ENCODE data around the gene SBNO1.

Gene SBNO1

DNA sequence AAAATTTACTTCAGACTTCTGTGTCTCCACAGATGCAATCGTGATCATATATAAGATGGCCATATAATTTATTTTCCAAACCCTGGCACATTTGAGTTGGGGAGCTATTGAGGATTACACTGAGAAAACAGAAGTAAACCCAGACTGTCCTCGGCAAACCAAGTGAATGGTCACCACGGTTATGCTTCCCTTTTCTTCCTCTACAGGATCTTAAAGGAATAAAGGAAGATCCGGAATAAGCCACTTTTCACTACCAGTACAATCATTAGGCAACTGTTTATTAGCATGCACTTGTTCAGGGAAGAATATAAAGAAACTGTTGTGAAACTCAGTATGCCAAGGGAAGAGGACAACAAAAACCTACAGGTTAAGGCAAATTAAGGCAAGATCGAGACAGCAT, 27.6 kb downstream of the SBNO1 start:
- H3K36me3 ChIP-seq (replicated peaks; ENCODE audit: low read depth, low read length): peaks cover 46% of the 10 kb centered on the region

DNA sequence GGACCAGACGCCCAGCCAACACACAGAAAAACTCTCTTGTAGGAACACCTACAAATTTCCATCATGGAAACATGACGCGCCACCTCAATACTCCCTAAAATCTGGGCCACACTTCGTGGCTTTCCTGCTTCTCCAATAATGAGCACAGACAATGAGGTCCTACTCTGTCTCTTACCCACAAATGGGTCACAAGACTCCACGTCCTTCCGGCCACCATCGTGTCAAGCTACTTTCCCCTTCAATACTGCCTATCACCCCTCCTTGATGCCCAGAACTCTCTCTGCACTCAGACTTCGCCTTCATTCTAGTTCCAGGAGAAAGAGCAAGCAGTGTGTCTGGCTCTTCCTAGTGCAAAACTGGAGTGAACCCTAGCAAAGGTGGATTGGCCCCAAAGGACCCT, 28.1 kb downstream of the SBNO1 start:
- H3K4me3 ChIP-seq (ENCODE audit: low read length): no peak overlapping the region
- H4K20me1 ChIP-seq (ENCODE audit: insufficient read depth, low read length): peaks cover 42% of the 10 kb centered on the region
- H3K36me3 ChIP-seq (replicated peaks; ENCODE audit: low read depth, low read length): peaks cover 46% of the 10 kb centered on the region
- H3K79me2 ChIP-seq (ENCODE audit: low read length): peaks cover 51% of the 10 kb centered on the region
- H3K9ac ChIP-seq (ENCODE audit: low read length): no peak overlapping the region
- no peak overlapping the region; the same call in 1 of the 2 replicates for H3K4me2 ChIP-seq (ENCODE audit: low read length)
- TF ChIP-seq, protein P1, sequence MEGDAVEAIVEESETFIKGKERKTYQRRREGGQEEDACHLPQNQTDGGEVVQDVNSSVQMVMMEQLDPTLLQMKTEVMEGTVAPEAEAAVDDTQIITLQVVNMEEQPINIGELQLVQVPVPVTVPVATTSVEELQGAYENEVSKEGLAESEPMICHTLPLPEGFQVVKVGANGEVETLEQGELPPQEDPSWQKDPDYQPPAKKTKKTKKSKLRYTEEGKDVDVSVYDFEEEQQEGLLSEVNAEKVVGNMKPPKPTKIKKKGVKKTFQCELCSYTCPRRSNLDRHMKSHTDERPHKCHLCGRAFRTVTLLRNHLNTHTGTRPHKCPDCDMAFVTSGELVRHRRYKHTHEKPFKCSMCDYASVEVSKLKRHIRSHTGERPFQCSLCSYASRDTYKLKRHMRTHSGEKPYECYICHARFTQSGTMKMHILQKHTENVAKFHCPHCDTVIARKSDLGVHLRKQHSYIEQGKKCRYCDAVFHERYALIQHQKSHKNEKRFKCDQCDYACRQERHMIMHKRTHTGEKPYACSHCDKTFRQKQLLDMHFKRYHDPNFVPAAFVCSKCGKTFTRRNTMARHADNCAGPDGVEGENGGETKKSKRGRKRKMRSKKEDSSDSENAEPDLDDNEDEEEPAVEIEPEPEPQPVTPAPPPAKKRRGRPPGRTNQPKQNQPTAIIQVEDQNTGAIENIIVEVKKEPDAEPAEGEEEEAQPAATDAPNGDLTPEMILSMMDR (IDR thresholded peaks at IDR 0.05; ENCODE audit: low read depth, low read length): no peak
- no peak for TF ChIP-seq EZH2phosphoT487 (IDR thresholded peaks at IDR 0.05; ENCODE audit: low read depth)
- no peak overlapping the region for H3K27ac ChIP-seq (ENCODE audit: low read length)
- no peaks in the 10 kb centered on the region for H3K27me3 ChIP-seq (ENCODE audit: low read depth, low read length)
- H3K4me1 ChIP-seq (ENCODE audit: low read length): peaks cover 21% of the 10 kb centered on the region
- no peaks in the 10 kb centered on the region for H3K9me3 ChIP-seq (ENCODE audit: insufficient read depth, low read length)
- no peak overlapping the region for H2AFZ ChIP-seq (ENCODE audit: low read depth, low read length)

More for the DNA sequence above, 27.6 kb downstream of the SBNO1 start:
- Histone ChIP-seq H3K9ac (ENCODE audit: low read length) (no peak overlapping the region), H3K4me1 (ENCODE audit: low read length) (peaks cover 21% of the 10 kb centered on the region), H3K4me3 (ENCODE audit: low read length) (no peak overlapping the region), H3K4me2 (ENCODE audit: low read length) (no peak overlapping the region), H3K9me3 (ENCODE audit: insufficient read depth, low read length) (no peaks in the 10 kb centered on the region), H3K79me2 (ENCODE audit: low read length) (peaks cover 55% of the 10 kb centered on the region), H3K27me3 (ENCODE audit: low read depth, low read length) (no peaks in the 10 kb centered on the region), H2AFZ (ENCODE audit: low read depth, low read length) (no peak overlapping the region), H4K20me1 (ENCODE audit: insufficient read depth, low read length) (peaks cover 42% of the 10 kb centered on the region), H3K27ac (ENCODE audit: low read length) (no peak overlapping the region)
- TF ChIP-seq EZH2phosphoT487 (IDR thresholded peaks at IDR 0.05; ENCODE audit: low read depth): no peak
- TF ChIP-seq, protein P1 (IDR thresholded peaks at IDR 0.05; ENCODE audit: low read depth, low read length): no peak

DNA sequence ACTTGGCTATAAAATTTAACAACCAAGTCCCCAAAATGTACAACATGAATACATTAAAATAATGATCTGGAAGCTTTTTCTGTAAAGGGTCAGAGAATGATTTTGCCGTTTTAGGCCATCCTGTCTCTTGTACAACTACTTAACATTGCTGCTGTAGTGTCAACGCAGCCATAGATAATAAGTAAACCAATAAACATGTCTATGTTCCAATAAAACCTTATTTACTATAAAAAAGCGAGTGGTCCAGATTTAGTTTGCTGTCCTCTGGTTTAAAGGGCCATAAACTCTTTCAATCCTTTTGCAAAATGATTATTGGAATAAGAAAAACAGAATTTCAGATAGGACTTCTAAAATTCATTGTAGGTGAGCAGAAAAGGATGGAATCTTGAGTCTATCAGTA, 29.2 kb downstream of the SBNO1 start:
- Histone ChIP-seq H3K4me2 (ENCODE audit: low read length) (no peak overlapping the region), H3K9me3 (ENCODE audit: insufficient read depth, low read length) (no peaks in the 10 kb centered on the region), H4K20me1 (ENCODE audit: insufficient read depth, low read length) (peaks cover 42% of the 10 kb centered on the region), H3K9ac (ENCODE audit: low read length) (no peak overlapping the region), H3K27ac (ENCODE audit: low read length) (peak overlapping the region; percentile 27; the same call in 1 of the 2 replicates), H3K4me1 (ENCODE audit: low read length) (peaks cover 21% of the 10 kb centered on the region), H3K27me3 (ENCODE audit: low read depth, low read length) (no peaks in the 10 kb centered on the region), H2AFZ (ENCODE audit: low read depth, low read length) (no peak overlapping the region), H3K79me2 (ENCODE audit: low read length) (peaks cover 42% of the 10 kb centered on the region), H3K4me3 (ENCODE audit: low read length) (no peak overlapping the region), H3K36me3 (replicated peaks; ENCODE audit: low read depth, low read length) (peaks cover 45% of the 10 kb centered on the region)
- TF ChIP-seq, protein P1 (IDR thresholded peaks at IDR 0.05; ENCODE audit: low read depth, low read length): no peak

DNA sequence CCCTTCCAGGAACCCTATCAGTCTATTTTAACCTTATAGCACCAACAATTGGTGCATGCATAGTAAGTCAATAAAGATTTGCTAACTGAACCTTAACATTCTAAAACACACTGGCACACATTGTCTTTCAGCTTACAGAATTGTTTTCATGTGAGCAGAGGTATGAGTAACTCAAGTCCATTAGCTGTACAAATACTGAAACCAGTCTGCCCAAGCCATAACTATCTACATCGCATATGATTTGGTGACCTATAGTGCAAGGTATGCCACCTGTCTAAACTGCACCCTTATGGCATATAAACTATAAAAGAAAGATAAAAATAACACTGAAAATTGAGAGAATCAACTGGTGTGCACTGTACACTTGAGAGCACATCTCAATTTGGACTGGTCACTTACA, 34.8 kb downstream of the SBNO1 start:
- no peaks in the 10 kb centered on the region for H3K9me3 ChIP-seq (ENCODE audit: insufficient read depth, low read length)
- H3K9ac ChIP-seq (ENCODE audit: low read length): no peak overlapping the region
- no peaks in the 10 kb centered on the region for H3K27me3 ChIP-seq (ENCODE audit: low read depth, low read length)
- H3K4me3 ChIP-seq (ENCODE audit: low read length): no peak overlapping the region
- no peak overlapping the region for H3K27ac ChIP-seq (ENCODE audit: low read length)
- no peaks in the 10 kb centered on the region for H3K4me1 ChIP-seq (ENCODE audit: low read length)
- TF ChIP-seq EZH2phosphoT487 (IDR thresholded peaks at IDR 0.05; ENCODE audit: low read depth): no peak
- TF ChIP-seq, protein P1 (IDR thresholded peaks at IDR 0.05; ENCODE audit: low read depth, low read length): no peak
- peaks cover under 1% of the 10 kb centered on the region; the same call in 1 of the 2 replicates for H3K79me2 ChIP-seq (ENCODE audit: low read length)
- H3K36me3 ChIP-seq (replicated peaks; ENCODE audit: low read depth, low read length): peaks cover 53% of the 10 kb centered on the region
- H4K20me1 ChIP-seq (ENCODE audit: insufficient read depth, low read length): 0 out of 2 replicates have a peak, but pooled peaks cover 1% of the 10 kb centered on the region
- H3K4me2 ChIP-seq (ENCODE audit: low read length): no peak overlapping the region
- no peak overlapping the region for H2AFZ ChIP-seq (ENCODE audit: low read depth, low read length)
